ENCODE measurements around the gene AUTS2. TPM values are rescaled to one million over a fixed set of nuclear protein-coding genes. Genes with fewer than 3 reads are reported as not detected.

AUTS2 gene
- total RNA-seq, 1 experiment from 2014 or later = 2.3 TPM

DNA sequence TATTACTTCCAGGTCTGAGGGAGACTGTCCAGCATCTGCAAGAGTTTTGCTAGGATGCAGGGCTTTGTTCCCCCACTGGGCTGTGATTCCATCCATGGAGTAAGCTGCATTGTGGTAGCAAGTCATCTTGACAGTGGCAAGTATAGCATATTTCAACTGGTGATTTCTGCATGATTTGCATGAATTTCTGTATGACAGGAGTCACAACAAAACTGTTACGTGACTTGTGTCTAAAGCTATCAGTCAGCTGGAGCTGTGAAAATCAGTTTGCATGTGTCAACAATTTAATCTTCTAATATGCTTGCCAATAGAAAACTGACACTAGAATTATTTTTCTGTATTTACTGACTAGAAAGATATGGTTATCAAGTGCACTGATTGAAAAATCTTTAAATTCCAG lies 344.3 kb downstream of the AUTS2 start:
- in situ Hi-C loops (cut with HindIII; ENCODE audit: low pct_unique_long_range_greater_than_20kb, low sequenced_read_pairs) = no loop called here
- DNase-seq (ENCODE audit: low read depth) = no peak

DNA sequence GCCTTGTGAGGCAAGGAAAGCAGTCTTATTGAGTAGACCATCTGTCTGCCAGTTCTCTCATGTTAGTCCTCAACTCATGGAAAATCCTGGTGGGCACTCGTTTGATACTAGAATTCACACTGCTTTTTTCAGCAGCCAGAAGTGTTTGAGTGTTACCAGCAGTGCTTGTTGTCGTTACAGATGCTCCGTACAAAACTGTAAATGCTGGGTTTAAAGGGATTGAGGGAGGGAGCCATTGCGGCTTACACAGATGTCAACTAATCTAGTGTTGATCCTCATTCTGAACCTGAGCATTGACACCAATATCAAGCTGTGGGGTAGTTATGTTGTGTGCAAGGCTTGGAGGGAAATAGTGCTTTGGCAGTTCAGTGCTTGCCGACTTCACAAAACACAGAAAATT lies 348.6 kb downstream of the AUTS2 start:
- DNase-seq (ENCODE audit: low read depth) = no peak
- in situ Hi-C loops (cut with HindIII; ENCODE audit: low pct_unique_long_range_greater_than_20kb, low sequenced_read_pairs) = no loop called here

DNA sequence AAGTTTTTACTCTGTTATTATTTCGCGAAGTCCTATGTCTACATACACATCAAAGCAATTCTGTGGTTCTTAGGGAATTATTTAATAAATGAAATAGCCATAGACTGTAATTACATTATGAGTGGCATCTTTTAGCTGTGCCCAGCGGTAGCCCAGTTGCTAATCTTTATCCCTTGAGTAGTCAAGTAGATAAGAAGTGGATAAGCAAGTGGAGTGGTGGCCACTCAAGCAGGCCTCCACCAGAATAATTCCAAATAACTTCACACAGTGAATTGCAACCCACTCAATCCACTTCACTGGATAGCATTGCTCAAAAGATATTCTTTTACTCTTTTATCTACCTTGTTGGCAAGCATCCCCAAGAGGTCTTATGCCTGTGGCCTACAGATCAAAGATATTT lies 349.7 kb downstream of the AUTS2 start:
- in situ Hi-C loops (cut with HindIII; ENCODE audit: low pct_unique_long_range_greater_than_20kb, low sequenced_read_pairs) = no loop called here
- no peak for DNase-seq (ENCODE audit: low read depth)

DNA sequence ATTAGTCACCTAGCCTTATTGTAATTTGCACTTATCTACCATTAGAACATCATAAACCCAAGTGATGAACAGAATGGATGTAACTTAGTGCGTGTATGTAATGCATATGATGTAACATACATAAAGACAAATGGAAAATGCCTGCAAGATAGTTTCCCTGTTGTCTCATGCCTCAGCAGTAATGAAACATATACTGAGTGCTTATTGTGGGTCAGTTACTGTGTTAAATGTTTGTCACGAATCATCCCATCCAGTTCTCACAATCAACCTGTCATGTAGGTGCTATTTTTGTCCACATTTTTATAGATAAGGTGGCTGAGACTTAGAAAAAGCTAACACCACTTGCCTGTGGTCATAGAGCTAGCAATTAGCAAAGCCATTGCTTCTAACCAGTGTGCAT lies 350.8 kb downstream of the AUTS2 start:
- DNase-seq (ENCODE audit: low read depth) = no peak
- in situ Hi-C loops (cut with HindIII; ENCODE audit: low pct_unique_long_range_greater_than_20kb, low sequenced_read_pairs) = no loop called here

DNA sequence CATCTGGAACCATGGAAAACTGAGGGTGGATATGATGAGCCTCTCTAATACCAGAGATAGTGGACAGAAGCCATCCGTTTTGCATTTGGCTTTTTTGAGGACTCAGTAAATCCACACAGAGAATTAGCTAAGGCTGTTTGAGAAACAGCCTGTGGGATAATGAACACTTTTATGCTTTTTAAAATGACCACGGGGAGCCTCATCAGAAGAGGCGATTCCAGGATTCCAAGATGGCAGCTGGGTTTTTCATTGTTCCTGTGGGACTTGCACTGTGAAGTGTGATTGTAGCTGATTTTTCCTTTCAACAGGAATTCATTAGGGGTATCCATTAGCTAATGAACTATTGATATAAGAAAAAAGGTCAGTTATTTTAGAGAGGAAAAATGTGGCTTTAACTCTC lies 353.2 kb downstream of the AUTS2 start:
- no peak for DNase-seq (ENCODE audit: low read depth)
- in situ Hi-C loops (cut with HindIII; ENCODE audit: low pct_unique_long_range_greater_than_20kb, low sequenced_read_pairs) = no loop called here

DNA sequence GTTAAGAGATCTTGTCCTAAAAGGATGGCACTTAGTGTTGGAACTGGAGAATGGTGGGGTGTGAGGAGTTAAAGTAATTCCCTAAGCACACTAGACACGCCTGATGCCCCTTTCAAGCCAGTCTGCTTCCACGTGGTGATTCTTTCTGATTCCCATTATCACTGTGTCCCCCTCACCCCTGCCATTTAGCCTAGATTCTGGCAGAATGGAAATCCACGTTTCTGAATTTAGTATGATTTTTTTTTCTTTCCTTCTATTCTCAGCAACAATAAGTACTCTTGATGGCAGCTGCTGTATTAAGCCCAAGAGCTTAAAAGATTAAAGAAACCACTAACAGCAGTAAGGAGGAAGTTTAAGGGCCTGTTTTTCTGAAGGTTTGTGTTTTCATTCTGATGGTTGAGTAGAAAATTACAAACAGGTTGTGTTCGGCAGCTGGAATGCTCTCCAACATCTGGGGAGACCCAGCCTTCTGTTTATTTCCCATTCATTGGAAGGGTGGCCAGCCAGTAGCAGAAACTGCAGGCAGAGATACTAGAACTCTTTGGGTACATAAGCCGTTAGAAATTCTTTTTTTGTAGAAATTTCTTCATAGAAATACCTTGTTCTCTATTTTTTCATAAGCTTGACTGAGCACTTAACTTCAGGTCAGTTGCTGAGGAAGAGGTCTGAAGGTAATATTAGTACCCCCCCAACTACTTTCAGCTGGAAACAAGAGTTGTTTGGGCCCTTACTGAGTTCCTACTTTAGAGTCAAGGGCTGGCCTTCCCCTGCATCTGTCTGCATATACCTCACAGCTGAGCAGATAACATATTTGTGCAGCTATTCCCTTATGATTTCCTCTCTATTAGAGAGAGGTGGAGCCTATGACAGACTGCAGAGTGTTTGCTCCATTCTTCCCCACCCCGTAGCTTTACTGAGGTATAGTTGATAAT lies 355.1 kb downstream of the AUTS2 start:
- no peak for DNase-seq (ENCODE audit: low read depth)
- in situ Hi-C loops (cut with HindIII; ENCODE audit: low pct_unique_long_range_greater_than_20kb, low sequenced_read_pairs) = no loop called here

DNA sequence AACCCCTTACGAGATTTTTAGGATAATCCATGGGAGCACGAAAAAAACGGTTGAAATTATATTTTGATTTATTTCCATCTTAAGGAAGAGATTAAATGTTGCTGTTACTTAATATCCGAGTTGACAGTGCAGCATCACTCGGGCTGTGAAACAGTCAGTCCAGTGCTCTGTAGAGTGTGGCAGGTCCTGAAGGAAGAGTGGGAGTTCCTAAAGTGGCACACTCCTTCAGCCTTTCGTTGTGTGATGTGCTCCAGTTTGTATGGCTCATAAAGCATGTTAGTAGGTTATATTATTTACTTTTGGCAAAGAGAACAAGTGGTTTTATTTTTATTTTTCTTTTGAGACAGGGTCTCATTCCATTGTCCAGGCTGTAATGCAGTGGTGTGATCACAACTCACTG lies 358.3 kb downstream of the AUTS2 start:
- DNase-seq (ENCODE audit: low read depth) = no peak
- in situ Hi-C loops (cut with HindIII; ENCODE audit: low pct_unique_long_range_greater_than_20kb, low sequenced_read_pairs) = no loop called here

DNA sequence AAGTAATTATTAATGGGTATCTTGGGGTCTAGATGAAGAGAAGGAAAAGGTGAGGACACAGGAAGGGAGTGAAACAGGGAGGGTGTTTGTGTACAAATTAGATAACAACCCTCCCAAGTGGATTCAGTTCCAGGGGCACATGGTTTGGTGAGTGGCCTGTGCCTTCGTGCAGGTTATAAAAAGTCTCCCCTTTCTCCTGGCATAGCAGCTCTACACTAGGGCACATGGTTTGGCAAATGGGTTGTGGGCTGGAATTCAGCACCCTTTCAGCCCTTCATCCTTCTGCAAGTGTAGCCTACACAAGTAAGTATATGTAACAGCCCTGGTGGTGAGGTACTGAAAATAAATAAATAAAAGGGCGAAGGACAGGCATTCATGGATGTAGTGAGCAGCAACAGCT lies 359.4 kb downstream of the AUTS2 start:
- in situ Hi-C loops (cut with HindIII; ENCODE audit: low pct_unique_long_range_greater_than_20kb, low sequenced_read_pairs) = no loop called here
- DNase-seq (ENCODE audit: low read depth) = no peak

DNA sequence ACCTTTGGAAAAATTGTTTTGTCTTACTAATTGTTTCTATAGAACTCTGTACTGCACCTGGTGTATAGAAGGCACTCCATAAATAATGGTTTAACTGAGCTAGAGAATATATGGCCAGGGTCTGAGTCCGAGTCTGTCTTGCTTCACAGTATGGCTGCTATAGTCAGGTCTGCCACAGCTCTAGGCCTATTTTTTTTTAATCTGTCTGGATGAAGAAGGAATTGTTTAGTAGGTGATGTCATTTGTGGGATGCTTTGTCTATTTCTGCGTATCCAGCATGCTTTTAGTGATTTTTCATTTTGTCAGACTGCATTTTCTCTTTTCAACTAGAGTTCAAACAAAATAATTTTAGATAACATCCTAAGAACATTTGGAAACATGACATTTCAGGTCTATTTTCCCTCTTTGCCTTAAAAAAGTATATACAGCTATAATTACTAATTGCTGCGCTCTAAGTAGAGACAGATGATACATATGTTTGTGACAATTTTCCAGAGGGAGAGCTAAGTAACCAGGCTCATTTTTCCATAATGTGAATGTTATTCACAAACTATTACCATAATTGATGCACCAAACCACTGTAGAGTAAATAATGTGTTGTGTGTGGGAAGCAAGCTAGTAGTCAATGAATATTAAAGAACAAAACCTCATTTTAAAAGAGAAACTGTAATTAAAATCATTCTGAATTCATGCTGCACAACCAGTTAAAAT lies 361.7 kb downstream of the AUTS2 start:
- in situ Hi-C loops (cut with HindIII; ENCODE audit: low pct_unique_long_range_greater_than_20kb, low sequenced_read_pairs) = no loop called here
- DNase-seq (ENCODE audit: low read depth) = no peak

DNA sequence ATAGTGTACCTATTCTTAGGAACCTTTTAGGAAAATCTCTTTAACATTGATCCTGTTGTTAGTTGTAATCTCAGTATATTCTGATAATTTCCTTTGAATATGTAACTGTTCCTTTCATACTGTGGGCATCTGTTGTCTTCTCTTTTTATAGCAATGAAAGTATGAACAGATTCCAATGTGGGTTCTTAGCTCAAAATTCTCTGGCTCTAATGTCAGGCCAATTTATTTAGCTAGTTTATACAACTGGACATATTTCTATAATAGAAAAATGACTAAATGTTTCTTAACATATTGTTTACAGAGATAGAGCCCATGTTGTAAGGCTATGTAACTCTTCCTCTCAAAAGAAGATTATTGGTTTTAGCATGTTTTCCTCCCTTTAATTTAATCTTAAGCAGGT lies 363.2 kb downstream of the AUTS2 start:
- in situ Hi-C loops (cut with HindIII; ENCODE audit: low pct_unique_long_range_greater_than_20kb, low sequenced_read_pairs) = no loop called here
- no peak for DNase-seq (ENCODE audit: low read depth)

DNA sequence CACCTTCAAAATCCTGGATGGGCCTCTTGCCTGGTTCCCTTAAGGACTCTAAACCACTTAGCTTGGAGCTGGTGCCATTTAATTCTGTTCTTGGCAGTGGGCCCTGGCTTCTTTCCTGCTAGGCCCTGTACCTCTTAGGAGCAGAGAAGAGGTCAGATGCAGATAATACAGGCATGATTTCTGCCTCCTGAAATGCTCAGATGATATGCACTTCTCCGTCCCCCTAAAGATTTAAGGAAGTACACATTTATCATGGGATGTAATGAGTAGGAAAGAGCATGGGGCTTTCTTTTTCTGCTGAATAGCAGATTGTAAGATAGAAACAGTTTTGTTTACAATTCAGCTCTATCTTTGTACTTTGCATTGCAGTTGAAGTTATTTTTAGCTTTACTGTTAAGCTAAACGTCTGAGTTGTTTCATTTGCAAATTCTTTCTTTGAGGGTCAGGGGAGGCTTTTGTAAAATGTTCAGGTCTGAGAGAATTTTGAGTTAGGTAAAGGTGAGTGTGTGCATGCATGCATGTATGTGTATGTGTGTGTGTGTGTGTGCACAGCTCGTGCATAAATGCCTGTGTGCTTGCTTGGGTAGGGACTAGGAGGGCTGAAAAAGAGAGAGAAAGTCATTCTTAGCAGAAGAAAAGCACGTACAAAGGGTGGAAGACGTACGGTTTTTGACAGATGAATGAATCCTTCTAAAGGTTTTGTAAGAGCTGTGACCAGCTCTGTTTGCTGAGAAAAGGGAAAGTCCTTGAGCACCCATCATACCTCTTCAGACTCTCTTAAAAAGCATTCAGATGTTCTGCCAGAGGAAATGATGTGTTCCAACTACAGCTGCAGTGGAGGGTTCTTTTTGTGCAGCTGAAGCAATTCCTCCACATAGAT lies 364.2 kb downstream of the AUTS2 start:
- DNase-seq (ENCODE audit: low read depth) = no peak
- in situ Hi-C loops (cut with HindIII; ENCODE audit: low pct_unique_long_range_greater_than_20kb, low sequenced_read_pairs) = no loop called here

DNA sequence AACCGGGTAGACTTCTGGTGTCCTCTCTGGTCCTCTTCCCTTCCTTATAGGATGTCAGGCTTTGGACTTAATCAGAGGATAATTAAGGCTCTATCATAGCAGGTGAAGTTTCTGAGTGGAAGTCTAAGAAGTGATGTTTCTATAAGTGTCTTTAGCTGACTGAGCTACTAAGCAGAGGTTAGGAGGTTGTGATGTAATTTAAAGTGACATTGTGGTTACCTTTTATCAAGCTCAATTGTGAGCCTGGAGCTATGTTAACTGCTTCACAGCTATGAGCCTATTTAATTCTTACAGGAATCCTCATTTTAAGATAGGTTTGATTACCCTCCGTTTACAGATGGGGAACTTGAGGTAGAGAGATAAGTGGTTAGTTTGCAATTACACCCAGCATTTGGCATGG lies 365.1 kb downstream of the AUTS2 start:
- in situ Hi-C loops (cut with HindIII; ENCODE audit: low pct_unique_long_range_greater_than_20kb, low sequenced_read_pairs) = no loop called here
- DNase-seq (ENCODE audit: low read depth) = no peak

DNA sequence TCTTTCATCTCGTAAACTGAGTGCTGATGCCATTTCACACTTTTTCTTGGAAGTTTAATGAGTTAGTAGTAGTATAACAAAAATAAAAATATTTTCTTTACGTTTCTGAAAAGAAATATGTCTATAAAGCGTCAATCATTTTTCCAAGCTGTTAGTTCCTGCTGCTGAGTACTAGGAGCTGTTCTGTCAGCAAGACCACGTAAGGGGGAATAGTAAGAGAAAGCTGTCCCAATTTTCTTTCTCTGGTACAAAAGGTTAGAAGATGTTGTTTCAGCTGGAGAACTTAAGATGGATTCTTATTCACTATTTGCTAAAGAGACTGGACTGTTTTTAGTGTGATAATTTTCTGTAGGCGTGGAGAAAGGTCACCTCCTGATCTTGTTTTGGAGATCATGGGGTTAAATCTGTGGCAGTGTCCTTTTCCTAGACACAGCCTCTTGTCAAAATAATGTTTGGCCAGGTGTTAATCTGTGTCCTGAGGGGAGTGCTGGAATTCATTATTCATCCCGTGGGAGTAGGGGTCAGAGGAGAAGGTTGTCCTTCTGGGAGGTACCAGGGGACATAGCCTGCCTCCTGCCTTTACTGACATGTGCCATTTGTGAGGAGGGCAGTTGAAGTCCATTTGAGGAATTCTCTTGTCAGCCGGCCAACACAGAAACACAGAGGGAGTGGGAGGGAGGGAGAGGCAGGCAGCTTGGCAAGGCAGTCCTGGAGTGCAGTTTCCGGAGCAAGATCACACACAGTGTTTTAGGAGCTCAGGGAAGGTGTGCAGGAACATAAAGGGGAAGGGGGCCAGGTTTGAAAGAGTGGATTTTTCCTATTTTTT lies 368.7 kb downstream of the AUTS2 start:
- no peak for DNase-seq (ENCODE audit: low read depth)
- in situ Hi-C loops (cut with HindIII; ENCODE audit: low pct_unique_long_range_greater_than_20kb, low sequenced_read_pairs) = no loop called here

DNA sequence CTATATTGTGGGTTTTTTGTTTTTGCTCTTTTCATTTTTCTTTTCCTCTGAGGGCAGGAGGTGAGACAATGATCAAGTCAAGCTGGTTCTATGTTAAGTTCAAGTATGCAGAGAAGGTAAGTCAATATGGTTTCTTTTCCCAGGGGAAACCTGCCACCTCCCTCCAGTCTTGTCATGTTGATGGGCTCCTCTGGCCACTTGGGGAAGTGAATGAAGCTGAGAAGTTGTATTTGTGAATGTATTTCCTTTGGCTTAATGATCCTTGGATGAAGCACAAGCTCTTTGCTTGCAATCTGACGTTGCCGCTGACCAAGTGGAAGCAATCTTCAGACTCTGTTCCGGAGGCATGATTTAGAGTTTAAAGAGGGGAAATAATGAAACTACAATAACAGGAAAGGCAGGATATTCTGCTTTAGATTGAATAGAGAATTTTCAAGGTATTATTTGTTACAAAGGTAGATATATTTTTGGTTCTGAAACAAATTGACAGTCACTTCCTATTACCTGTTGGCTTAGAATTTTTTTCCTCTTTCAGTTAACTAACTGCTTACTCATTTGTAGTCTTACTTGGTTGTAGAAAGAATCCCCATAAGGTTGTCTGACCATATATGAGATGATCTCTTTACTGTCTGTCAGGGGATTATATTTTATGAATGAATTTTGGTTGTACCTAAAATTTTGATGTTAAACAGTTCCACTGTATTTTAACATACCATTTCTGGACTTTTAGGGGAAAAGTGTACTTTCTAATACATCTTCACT lies 369.6 kb downstream of the AUTS2 start:
- in situ Hi-C loops (cut with HindIII; ENCODE audit: low pct_unique_long_range_greater_than_20kb, low sequenced_read_pairs) = no loop called here
- no peak for DNase-seq (ENCODE audit: low read depth)

DNA sequence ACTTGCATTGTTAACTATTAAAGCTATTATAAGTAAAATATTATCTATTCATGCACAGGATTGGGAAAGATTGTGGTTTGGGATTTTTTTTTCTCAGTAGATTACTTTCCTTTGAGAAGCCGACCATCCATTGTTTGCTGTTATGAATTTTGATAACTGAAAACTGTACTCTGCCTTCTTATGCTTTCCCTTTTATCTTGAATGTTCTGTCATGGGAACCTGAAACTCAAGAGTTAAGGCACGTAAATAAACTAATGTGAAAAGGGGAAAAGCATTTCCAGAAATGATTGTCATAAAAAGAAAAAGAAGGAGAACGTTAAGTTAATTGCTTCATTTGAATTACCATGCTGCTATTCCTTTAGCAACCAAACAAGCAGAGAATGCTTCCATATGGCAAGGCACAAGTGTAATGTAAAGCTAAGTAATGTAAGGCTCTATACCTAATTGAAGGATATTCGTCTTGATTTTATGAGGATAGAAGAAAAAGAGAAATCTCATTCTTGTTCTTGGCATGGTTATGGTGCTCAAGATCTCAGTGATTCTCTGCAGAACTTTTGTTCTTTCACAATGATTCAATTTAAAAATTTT lies 370.8 kb downstream of the AUTS2 start:
- in situ Hi-C loops (cut with HindIII; ENCODE audit: low pct_unique_long_range_greater_than_20kb, low sequenced_read_pairs) = no loop called here
- DNase-seq (ENCODE audit: low read depth) = no peak

DNA sequence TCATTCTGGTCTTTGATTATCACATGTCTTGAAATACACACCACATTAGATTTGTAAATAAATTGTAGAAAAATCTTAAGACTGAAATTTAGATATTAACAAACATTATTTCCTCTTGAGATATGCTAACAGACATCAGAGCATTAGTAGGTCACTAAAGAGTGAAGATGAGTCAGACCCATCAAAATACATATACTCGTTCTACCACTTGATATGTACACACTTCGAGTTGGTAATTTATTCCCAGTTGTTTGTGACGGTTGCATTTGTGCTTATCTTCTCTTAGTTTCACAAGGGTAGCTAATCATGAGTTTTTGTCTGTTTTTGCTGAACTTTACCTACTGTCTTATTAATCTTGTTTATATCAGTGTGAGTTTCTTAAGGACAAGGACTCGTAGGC lies 383.4 kb downstream of the AUTS2 start:
- in situ Hi-C loops (cut with HindIII; ENCODE audit: low pct_unique_long_range_greater_than_20kb, low sequenced_read_pairs) = no loop called here
- DNase-seq (ENCODE audit: low read depth) = no peak

DNA sequence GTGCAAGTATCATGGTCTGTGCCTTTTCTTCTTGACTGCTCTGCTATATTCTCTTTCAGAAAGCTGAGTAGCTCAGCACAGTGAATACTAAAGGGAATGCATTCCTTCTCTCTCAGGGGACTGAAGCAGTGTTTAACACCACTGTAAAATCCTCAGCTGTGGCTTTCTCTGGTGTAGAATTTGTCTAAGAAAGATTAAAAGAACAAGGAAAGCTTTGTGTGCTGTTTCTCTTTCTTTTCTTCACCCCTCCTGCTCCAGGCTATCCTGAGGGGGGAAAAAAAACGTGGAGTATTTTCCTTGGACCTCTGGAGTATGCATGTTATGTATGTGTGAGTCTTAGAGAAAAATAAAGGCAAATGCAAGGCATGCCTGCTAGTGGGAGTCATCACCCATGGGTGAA lies 383.9 kb downstream of the AUTS2 start:
- in situ Hi-C loops (cut with HindIII; ENCODE audit: low pct_unique_long_range_greater_than_20kb, low sequenced_read_pairs) = no loop called here
- no peak for DNase-seq (ENCODE audit: low read depth)
